H1 (cell line): ENCODE measurements around the gene LAMB1. TPM values are rescaled to one million over a fixed set of nuclear protein-coding genes. Genes with fewer than 3 reads are reported as not detected.

Experiments used
- NANOG ChIP-seq: IDR thresholded peaks from 2 replicates; pipeline ENCODE4 v1.6.1; 2011; ENCODE audit warnings: low read length, low read depth, mild to moderate bottlenecking, inconsistent platforms; ENCODE audit not compliant: insufficient read depth, poor library complexity, severe bottlenecking
- RNF2 ChIP-seq: fragments of 200-900, 300-1000 bp; sonication (generic); IDR thresholded peaks from 2 replicates; pipeline ENCODE4 v1.7.1; 2016; ENCODE audit warnings: borderline replicate concordance, low read depth, mild to moderate bottlenecking, antibody characterized with exemption, low read length; ENCODE audit not compliant: poor library complexity, severe bottlenecking; ENCODE audit errors: missing control alignments
- polyA plus RNA-seq, 7 experiments: library from polyadenylated mRNA; depleted of rRNA in 3 of 7; stranded (reverse) in 5 of 7; unstranded in 2 of 7; fragments of >200 nt in 5 of 7; fragments of 200-250 nt in 2 of 7; gene quantifications; 1 replicate in 5 of 7; 2 replicates in 1 of 7; 4 replicates in 1 of 7; pipeline versions ENCODE4 v1.2.1 to v1.2.3, GENCODE V29; 2011 to 2013; ENCODE audit warnings: missing spikeins in 2 of 7, mixed read lengths in 2 of 7
- total RNA-seq: library from RNA; stranded (reverse); fragmentation: NEBNext Ultra II Directional; extraction: Animal tissue kit (Norgen Biotek cat#: 25700); gene quantifications from 2 replicates; pipeline ENCODE4 v1.2.1, GENCODE V29; 2021
- TF ChIP-seq, protein P1 (sequence below): IDR thresholded peaks from 2 replicates; pipeline ENCODE4 v1.6.1; 2012; ENCODE audit warnings: inconsistent platforms
- TF ChIP-seq, protein P2 (sequence below): IDR thresholded peaks from 2 replicates; pipeline ENCODE4 v1.6.1; 2012; ENCODE audit warnings: low read length, inconsistent platforms

The LAMB1 gene
- total and polyA plus RNA-seq, 2 of the 8 experiments (the other 6 are each of a cell fraction or from before 2014, with no cell fraction given) = 31.9 to 38.5 TPM

DNA sequence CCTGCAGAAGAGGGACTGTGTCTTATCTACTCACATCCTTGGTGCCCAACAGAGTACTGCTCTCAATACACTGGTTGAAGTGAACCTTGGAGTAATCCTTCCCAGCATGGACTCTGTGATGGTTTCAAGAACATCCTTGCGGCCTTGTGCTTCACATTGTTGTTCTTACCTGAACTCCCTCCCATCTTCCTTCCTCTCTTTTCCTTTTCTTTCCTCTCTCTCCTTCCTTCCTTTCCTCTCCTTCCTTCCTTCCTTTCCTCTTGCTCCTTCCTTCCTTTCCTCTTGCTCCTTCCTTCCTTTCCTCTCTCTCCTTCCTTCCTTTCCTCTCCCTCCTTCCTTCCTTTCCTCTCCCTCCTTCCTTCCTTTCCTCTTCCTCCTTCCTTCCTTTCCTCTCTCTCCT lies 26.3 kb downstream of the LAMB1 start (continued):
- TF ChIP-seq, protein P1, sequence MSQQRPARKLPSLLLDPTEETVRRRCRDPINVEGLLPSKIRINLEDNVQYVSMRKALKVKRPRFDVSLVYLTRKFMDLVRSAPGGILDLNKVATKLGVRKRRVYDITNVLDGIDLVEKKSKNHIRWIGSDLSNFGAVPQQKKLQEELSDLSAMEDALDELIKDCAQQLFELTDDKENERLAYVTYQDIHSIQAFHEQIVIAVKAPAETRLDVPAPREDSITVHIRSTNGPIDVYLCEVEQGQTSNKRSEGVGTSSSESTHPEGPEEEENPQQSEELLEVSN = no peak
- TF ChIP-seq RNF2 (no peak), NANOG (no peak)
- TF ChIP-seq, protein P2, sequence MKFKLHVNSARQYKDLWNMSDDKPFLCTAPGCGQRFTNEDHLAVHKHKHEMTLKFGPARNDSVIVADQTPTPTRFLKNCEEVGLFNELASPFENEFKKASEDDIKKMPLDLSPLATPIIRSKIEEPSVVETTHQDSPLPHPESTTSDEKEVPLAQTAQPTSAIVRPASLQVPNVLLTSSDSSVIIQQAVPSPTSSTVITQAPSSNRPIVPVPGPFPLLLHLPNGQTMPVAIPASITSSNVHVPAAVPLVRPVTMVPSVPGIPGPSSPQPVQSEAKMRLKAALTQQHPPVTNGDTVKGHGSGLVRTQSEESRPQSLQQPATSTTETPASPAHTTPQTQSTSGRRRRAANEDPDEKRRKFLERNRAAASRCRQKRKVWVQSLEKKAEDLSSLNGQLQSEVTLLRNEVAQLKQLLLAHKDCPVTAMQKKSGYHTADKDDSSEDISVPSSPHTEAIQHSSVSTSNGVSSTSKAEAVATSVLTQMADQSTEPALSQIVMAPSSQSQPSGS = no peak
